Panc1 (cell line): Measurements from ENCODE around the gene DUSP1.

Source experiments
- CTCF ChIP-seq: fragments of 450-650 bp; IDR thresholded peaks from 2 replicates; pipeline ENCODE4 v1.5.1; 2017; ENCODE audit warnings: mild to moderate bottlenecking
- POLR2AphosphoS5 ChIP-seq: IDR thresholded peaks from 2 replicates; pipeline ENCODE4 v1.6.1; 2012; ENCODE audit warnings: mild to moderate bottlenecking, low read depth, low read length, moderate library complexity
- REST ChIP-seq, 2 experiments: IDR thresholded peaks; 2 replicates each; pipeline ENCODE4 v1.6.1; 2011 to 2012; ENCODE audit warnings: low read depth in 2 of 2, control low read depth in 1 of 2, low read length in 1 of 2, mild to moderate bottlenecking in 1 of 2, moderate library complexity in 1 of 2; ENCODE audit not compliant: insufficient read depth in 1 of 2

DNA sequence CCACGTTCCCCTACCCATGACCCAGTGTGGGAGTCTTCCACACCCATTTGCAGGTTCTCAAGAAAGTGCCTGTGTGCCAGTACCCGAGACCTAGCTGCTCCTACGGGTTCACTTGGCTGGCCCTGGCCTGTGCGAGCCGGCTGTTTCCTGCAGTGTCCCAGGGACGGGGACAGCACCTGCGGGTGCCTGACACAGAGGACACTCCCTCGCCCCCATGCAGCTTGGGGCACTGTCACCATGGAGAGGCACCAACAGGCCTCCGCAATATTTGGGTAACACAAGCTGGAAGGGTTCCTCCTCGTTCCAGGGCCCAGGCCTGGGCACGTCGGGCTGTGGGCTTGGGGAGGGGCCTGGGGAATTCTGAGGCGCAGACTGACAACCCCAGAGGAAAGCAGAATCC is 41.4 kb downstream of the DUSP1 start:
- TF ChIP-seq CTCF (no peak), POLR2AphosphoS5 (no peak), REST (IDR thresholded peaks at IDR 0.05; ENCODE audit: insufficient read depth in 1 of 2, low read depth in 2 of 2, low read length in 1 of 2) (no peak)
